CD8-positive, alpha-beta memory T cell (primary cell): ENCODE data around the gene PCDHGA1. TPM values are rescaled to one million over a fixed set of nuclear protein-coding genes. Genes with fewer than 3 reads are reported as not detected.

ENCODE experiments used
- CTCF ChIA-PET: fragments of 350-600 bp; sonication (Branson Sonifier 250); formaldehyde crosslinking; loops from one replicate; lab custom pipeline; 2021; ENCODE audit warnings: antibody characterized with exemption; lab: Charles Lee
- POLR2A ChIA-PET: fragments of 350-600 bp; sonication (Branson Sonifier 250); formaldehyde crosslinking; loops from one replicate; lab custom pipeline; 2021; ENCODE audit warnings: antibody characterized with exemption; lab: Charles Lee
- DNase-seq, 5 donors: peaks; one replicate each; pipeline versions ENCODE4 v3.0.0 to v3.0.0-alpha.2; 2020 to 2022; ENCODE audit warnings: mixed read lengths in 1 of 5
- H3K27ac ChIP-seq: one replicate; pipeline ENCODE4 v1.7.0; 2013; ENCODE audit warnings: low read depth, mild to moderate bottlenecking, low read length, moderate library complexity
- H3K27me3 ChIP-seq: 2 replicates; pipeline ENCODE4 v1.7.0; 2013; ENCODE audit warnings: low read length, mild to moderate bottlenecking; ENCODE audit not compliant: insufficient read depth, poor library complexity, severe bottlenecking
- H3K36me3 ChIP-seq: 2 replicates; pipeline ENCODE4 v1.7.0; 2013; ENCODE audit warnings: mild to moderate bottlenecking, low read length, moderate library complexity; ENCODE audit not compliant: insufficient read depth
- H3K4me1 ChIP-seq: 2 replicates; pipeline ENCODE4 v1.7.0; 2013; ENCODE audit warnings: mild to moderate bottlenecking, low read length, moderate library complexity; ENCODE audit not compliant: insufficient read depth
- H3K4me3 ChIP-seq: 2 replicates; pipeline ENCODE4 v1.7.0; 2013; ENCODE audit warnings: mild to moderate bottlenecking, low read length
- H3K9me3 ChIP-seq: 2 replicates; pipeline ENCODE4 v1.7.0; 2013; ENCODE audit warnings: mild to moderate bottlenecking, low read length
- H3K27ac Mint-ChIP-seq, 8 donors: one replicate each; pipeline ENCODE4 v1.8.0; 2020 to 2021; ENCODE audit warnings: mixed read lengths in 8 of 8, mild to moderate bottlenecking in 6 of 8, inconsistent platforms in 3 of 8, moderate library complexity in 3 of 8
- H3K27me3 Mint-ChIP-seq, 2 donors: one replicate each; pipeline ENCODE4 v1.8.0; 2020 to 2021; ENCODE audit warnings: mixed read lengths in 2 of 2, mild to moderate bottlenecking in 1 of 2, moderate library complexity in 1 of 2
- H3K36me3 Mint-ChIP-seq, 3 donors: one replicate each; pipeline ENCODE4 v1.8.0; 2020 to 2021; ENCODE audit warnings: mixed read lengths in 3 of 3, inconsistent platforms in 1 of 3, mild to moderate bottlenecking in 1 of 3
- H3K4me1 Mint-ChIP-seq, 3 donors: one replicate each; pipeline ENCODE4 v1.8.0; 2020 to 2021; ENCODE audit warnings: mixed read lengths in 3 of 3, inconsistent platforms in 1 of 3, mild to moderate bottlenecking in 1 of 3
- H3K4me3 Mint-ChIP-seq, 7 donors: one replicate each; pipeline ENCODE4 v1.8.0; 2020 to 2021; ENCODE audit warnings: mixed read lengths in 7 of 7, mild to moderate bottlenecking in 6 of 7, moderate library complexity in 4 of 7, inconsistent platforms in 2 of 7
- H3K9me3 Mint-ChIP-seq, 5 donors: one replicate each; pipeline ENCODE4 v1.8.0; 2020 to 2022; ENCODE audit warnings: mixed read lengths in 5 of 5, mild to moderate bottlenecking in 3 of 5, moderate library complexity in 2 of 5, inconsistent platforms in 1 of 5
- polyA plus RNA-seq: library from polyadenylated mRNA; unstranded; fragments of 300-500 nt; fragmentation: Illumina TruSeq; gene quantifications from one replicate; pipeline ENCODE4 v1.2.3, GENCODE V29; 2021
- total RNA-seq, 2 experiments: library from RNA; stranded (reverse); gene quantifications; one replicate each; pipeline ENCODE4 v1.2.3, GENCODE V29; 2021

PCDHGA1 gene
- total and polyA plus RNA-seq, 3 experiments from 2014 or later, result 0.07 to 0.09 TPM; not detected in 1

- Histone ChIP-seq H3K9me3 (no peaks in the 10 kb centered on the region), H3K4me3 (no peak overlapping the region), H3K4me1 (no peaks in the 10 kb centered on the region), H3K27ac (no peak overlapping the region), H3K36me3 (peaks cover 74% of the 10 kb centered on the region), H3K27me3 (no peaks in the 10 kb centered on the region)
- Mint-ChIP-seq H3K27me3 (no peaks in the 10 kb centered on the region), H3K27ac (peak overlapping the region in 6 of 8 donors; percentile 20 to 89 (median 54)), H3K9me3 (no peaks in the 10 kb centered on the region), H3K4me1 (peaks cover 10 to 21% (median 13%) of the 10 kb centered on the region in 3 donors), H3K36me3 (peaks cover 21 to 98% (median 38%) of the 10 kb centered on the region in 3 donors), H3K4me3 (no peak overlapping the region)
- DNase-seq, result no peak
- CTCF ChIA-PET, result interaction anchor here (0.9 to 4.9 kb wide), 5 partner anchors 10 to 110 kb away, joined by 3 to 67 read pairs (median 4); partner anchors contain the start of gene PCDHGA10
- POLR2A ChIA-PET, result interaction anchor here (0.7 kb wide), 1 partner anchor 202 kb away, joined by 18 read pairs; the partner anchor contains the start of gene TAF7
Observed at GRCh38 chr5:141522301-141522700, 192.0 kb downstream of the PCDHGA1 start.

GRCh38 chr5:141523991-141524390, 193.7 kb downstream of the PCDHGA1 start:
- POLR2A ChIA-PET, result no interaction called here
- Mint-ChIP-seq H3K4me1 (peaks cover 10 to 21% (median 13%) of the 10 kb centered on the region in 3 donors), H3K36me3 (peaks cover 17 to 81% (median 49%) of the 10 kb centered on the region in 3 donors), H3K27ac (peak overlapping the region in 4 of 8 donors; percentile 61 to 86 (median 73)), H3K4me3 (no peak overlapping the region), H3K27me3 (peaks cover 0 to 2% of the 10 kb centered on the region in 2 donors), H3K9me3 (no peaks in the 10 kb centered on the region)
- Histone ChIP-seq H3K4me1 (no peaks in the 10 kb centered on the region), H3K4me3 (no peak overlapping the region), H3K36me3 (peaks cover 74% of the 10 kb centered on the region), H3K27me3 (no peaks in the 10 kb centered on the region), H3K27ac (no peak overlapping the region), H3K9me3 (no peaks in the 10 kb centered on the region)
- DNase-seq, result no peak
- CTCF ChIA-PET, result interaction anchor here (0.9 to 4.9 kb wide), 16 partner anchors 10 to 318 kb away, joined by 3 to 67 read pairs (median 4); partner anchors contain the start of genes PCDHGA10, PCDHGA6 and TAF7

GRCh38 chr5:141524604-141525597, 194.6 kb downstream of the PCDHGA1 start:
- peak; percentile 40 to 58 (median 46) for DNase-seq
- Histone ChIP-seq H3K27me3 (no peaks in the 10 kb centered on the region), H3K27ac (no peak overlapping the region), H3K36me3 (peaks cover 70% of the 10 kb centered on the region), H3K9me3 (no peaks in the 10 kb centered on the region), H3K4me1 (no peaks in the 10 kb centered on the region), H3K4me3 (no peak overlapping the region)
- Mint-ChIP-seq H3K27me3 (peaks cover 0 to 3% of the 10 kb centered on the region in 2 donors), H3K27ac (peak overlapping the region in 7 of 8 donors; percentile 61 to 86 (median 72)), H3K4me3 (peak overlapping the region in 1 of 7 donors; percentile 57), H3K9me3 (no peaks in the 10 kb centered on the region), H3K4me1 (peaks cover 10 to 21% (median 13%) of the 10 kb centered on the region in 3 donors), H3K36me3 (peaks cover 14 to 72% (median 46%) of the 10 kb centered on the region in 3 donors)
- CTCF ChIA-PET, result interaction anchor here (0.9 to 4.9 kb wide), 16 partner anchors 9 to 319 kb away, joined by 3 to 67 read pairs (median 4); partner anchors contain the start of genes PCDHGA1, PCDHGA10 and TAF7
- POLR2A ChIA-PET, result interaction anchor here (0.6 kb wide), 1 partner anchor 199 kb away, joined by 4 read pairs; no protein-coding TSS in a partner anchor

- ChIA-PET POLR2A (no interaction called here), CTCF (interaction anchor here (1.0 to 4.9 kb wide), 9 partner anchors 8 to 195 kb away, joined by 3 to 67 read pairs (median 3); partner anchors contain the start of genes PCDHGA1 and PCDHGA10)
- no peaks in the 10 kb centered on the region for H3K9me3 Mint-ChIP-seq
- peaks cover 69% of the 10 kb centered on the region for H3K36me3 ChIP-seq
- H3K36me3 Mint-ChIP-seq, result peaks cover 14 to 64% (median 42%) of the 10 kb centered on the region in 3 donors
- no peaks in the 10 kb centered on the region for H3K4me1 ChIP-seq
- H3K4me3 Mint-ChIP-seq, result no peak overlapping the region
- H3K27me3 ChIP-seq, result no peaks in the 10 kb centered on the region
- peaks cover 10 to 21% (median 13%) of the 10 kb centered on the region in 3 donors for H3K4me1 Mint-ChIP-seq
- H3K27ac Mint-ChIP-seq, result peak overlapping the region in 7 of 8 donors; percentile 24 to 86 (median 58)
- no peak overlapping the region for H3K27ac ChIP-seq
- DNase-seq, result no peak
- no peak overlapping the region for H3K4me3 ChIP-seq
- H3K9me3 ChIP-seq, result no peaks in the 10 kb centered on the region
- peaks cover 0 to 3% of the 10 kb centered on the region in 2 donors for H3K27me3 Mint-ChIP-seq
Observed at GRCh38 chr5:141525653-141526052, 195.3 kb downstream of the PCDHGA1 start.

GRCh38 chr5:141527426-141527825, 197.1 kb downstream of the PCDHGA1 start:
- H3K27me3 ChIP-seq, result no peaks in the 10 kb centered on the region
- no peak overlapping the region for H3K27ac ChIP-seq
- Mint-ChIP-seq H3K36me3 (peaks cover 9 to 48% (median 35%) of the 10 kb centered on the region in 3 donors), H3K27ac (peak overlapping the region in 5 of 8 donors; percentile 6 to 37 (median 23)), H3K9me3 (no peaks in the 10 kb centered on the region), H3K27me3 (peaks cover 0 to 3% of the 10 kb centered on the region in 2 donors), H3K4me3 (no peak overlapping the region), H3K4me1 (peaks cover 6 to 12% (median 9%) of the 10 kb centered on the region in 3 donors)
- DNase-seq, result no peak
- POLR2A ChIA-PET, result no interaction called here
- H3K9me3 ChIP-seq, result no peaks in the 10 kb centered on the region
- no peaks in the 10 kb centered on the region for H3K4me1 ChIP-seq
- peaks cover 65% of the 10 kb centered on the region for H3K36me3 ChIP-seq
- no peak overlapping the region for H3K4me3 ChIP-seq
- CTCF ChIA-PET, result interaction anchor here (0.8 to 1.8 kb wide), 4 partner anchors 12 to 208 kb away, joined by 3 to 8 read pairs (median 5); no protein-coding TSS in a partner anchor

GRCh38 chr5:141528291-141528984, 198.1 kb downstream of the PCDHGA1 start:
- ChIA-PET POLR2A (no interaction called here), CTCF (interaction anchor here (0.8 to 1.8 kb wide), 5 partner anchors 13 to 209 kb away, joined by 3 to 8 read pairs (median 5); no protein-coding TSS in a partner anchor)
- Histone ChIP-seq H3K27ac (no peak overlapping the region), H3K36me3 (peaks cover 65% of the 10 kb centered on the region), H3K4me3 (no peak overlapping the region), H3K27me3 (no peaks in the 10 kb centered on the region), H3K4me1 (no peaks in the 10 kb centered on the region), H3K9me3 (no peaks in the 10 kb centered on the region)
- Mint-ChIP-seq H3K4me1 (peaks cover 6 to 9% (median 7%) of the 10 kb centered on the region in 3 donors), H3K9me3 (no peaks in the 10 kb centered on the region), H3K27me3 (peaks cover 0 to 3% of the 10 kb centered on the region in 2 donors), H3K4me3 (no peak overlapping the region), H3K36me3 (peaks cover 9 to 39% (median 35%) of the 10 kb centered on the region in 3 donors), H3K27ac (peak overlapping the region in 6 of 8 donors; percentile 43 to 78 (median 65))
- DNase-seq, result no peak

GRCh38 chr5:141529002-141529401, 198.7 kb downstream of the PCDHGA1 start:
- Mint-ChIP-seq H3K36me3 (peaks cover 11 to 38% (median 36%) of the 10 kb centered on the region in 3 donors), H3K4me1 (peaks cover 6 to 10% (median 9%) of the 10 kb centered on the region in 3 donors), H3K9me3 (no peaks in the 10 kb centered on the region), H3K27ac (peak overlapping the region in 4 of 8 donors; percentile 43 to 68 (median 62)), H3K27me3 (peaks cover 0 to 3% of the 10 kb centered on the region in 2 donors), H3K4me3 (no peak overlapping the region)
- peaks cover 63% of the 10 kb centered on the region for H3K36me3 ChIP-seq
- no peaks in the 10 kb centered on the region for H3K4me1 ChIP-seq
- no peaks in the 10 kb centered on the region for H3K27me3 ChIP-seq
- CTCF ChIA-PET, result interaction anchor here (1.0 to 1.8 kb wide), 3 partner anchors 13 to 29 kb away, joined by 5 to 8 read pairs (median 7); no protein-coding TSS in a partner anchor
- H3K9me3 ChIP-seq, result no peaks in the 10 kb centered on the region
- no peak for DNase-seq
- H3K4me3 ChIP-seq, result no peak overlapping the region
- POLR2A ChIA-PET, result no interaction called here
- H3K27ac ChIP-seq, result no peak overlapping the region
